Suppressor macrophage (primary cell): Measurements from ENCODE around the gene GZMH.
"Not testable (repeated sequence)": the region's sequence is repeated elsewhere in the genome, so short reads cannot be mapped to it uniquely, and the experiment has no call there.

Source experiments
- DNase-seq, 4 experiments: peaks; one replicate each; pipeline ENCODE4 v3.0.0-alpha.2; 2020 to 2022

Gene GZMH

GRCh38 chr14:24595073-24595808, 14.2 kb downstream of the GZMH start:
- DNase-seq = no peak

- not testable (repeated sequence) for DNase-seq
Observed at GRCh38 chr14:24591004-24591403, 18.5 kb downstream of the GZMH start.

- DNase-seq = not testable (repeated sequence)
Observed at GRCh38 chr14:24584402-24584801, 25.1 kb downstream of the GZMH start.

GRCh38 chr14:24578558-24578957, 30.9 kb downstream of the GZMH start:
- no peak for DNase-seq

- peak; percentile 18 to 57 (median 49) for DNase-seq
Observed at GRCh38 chr14:24576771-24577170, 32.7 kb downstream of the GZMH start.

- peak; percentile 62 to 81 (median 78) for DNase-seq
Observed at GRCh38 chr14:24576182-24576581, 33.3 kb downstream of the GZMH start, which contains the start of gene CTSG. Gene CTSG, minus strand, starts transcription at chr14:24576250. Its CDS starts 27 bp downstream, at chr14:24576223.

GRCh38 chr14:24574206-24574774, 35.2 kb downstream of the GZMH start:
- no peak for DNase-seq

- no peak for DNase-seq
Observed at GRCh38 chr14:24566318-24566717, 43.2 kb downstream of the GZMH start.

- DNase-seq = no peak
Observed at GRCh38 chr14:24565766-24566165, 43.7 kb downstream of the GZMH start.

- DNase-seq = no peak
Observed at GRCh38 chr14:24563505-24563904, 46.0 kb downstream of the GZMH start.

GRCh38 chr14:24556756-24557155, 52.7 kb downstream of the GZMH start:
- no peak for DNase-seq
